PC-9 (cell line): ENCODE measurements around the gene SLC38A8.

Source experiments
- EZH2 ChIP-seq: fragments of 200-600 bp; sonication (generic); IDR thresholded peaks from 2 replicates; pipeline ENCODE4 v1.8.0; 2017; ENCODE audit warnings: antibody characterized with exemption, low read depth
- TF ChIP-seq, protein P1 (sequence below): fragments of 200-600 bp; sonication (generic); conservative IDR thresholded peaks from 2 replicates; pipeline ENCODE4 v1.6.1; 2017; ENCODE audit warnings: mixed run types, antibody characterized with exemption, mild to moderate bottlenecking, moderate library complexity

DNA sequence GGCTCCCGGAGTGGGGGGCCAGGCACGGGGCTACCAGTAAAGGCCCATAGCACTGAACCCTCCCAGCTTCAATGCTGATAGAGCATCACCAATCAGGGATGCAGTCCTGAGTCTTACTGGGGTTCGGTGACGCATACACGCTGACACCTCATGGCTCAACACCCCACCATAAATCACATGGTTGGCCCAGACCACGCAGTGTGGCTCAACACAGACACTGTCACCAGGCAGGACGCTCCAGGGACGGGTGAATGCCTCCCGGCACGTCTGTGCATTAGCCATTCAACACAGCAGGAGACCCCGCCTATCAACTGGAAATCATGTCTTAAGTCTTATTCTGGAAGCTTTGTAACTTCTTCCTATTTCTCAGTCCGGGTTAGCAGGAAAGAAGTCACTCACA is 39.6 kb downstream of the SLC38A8 start:
- TF ChIP-seq, protein P1, sequence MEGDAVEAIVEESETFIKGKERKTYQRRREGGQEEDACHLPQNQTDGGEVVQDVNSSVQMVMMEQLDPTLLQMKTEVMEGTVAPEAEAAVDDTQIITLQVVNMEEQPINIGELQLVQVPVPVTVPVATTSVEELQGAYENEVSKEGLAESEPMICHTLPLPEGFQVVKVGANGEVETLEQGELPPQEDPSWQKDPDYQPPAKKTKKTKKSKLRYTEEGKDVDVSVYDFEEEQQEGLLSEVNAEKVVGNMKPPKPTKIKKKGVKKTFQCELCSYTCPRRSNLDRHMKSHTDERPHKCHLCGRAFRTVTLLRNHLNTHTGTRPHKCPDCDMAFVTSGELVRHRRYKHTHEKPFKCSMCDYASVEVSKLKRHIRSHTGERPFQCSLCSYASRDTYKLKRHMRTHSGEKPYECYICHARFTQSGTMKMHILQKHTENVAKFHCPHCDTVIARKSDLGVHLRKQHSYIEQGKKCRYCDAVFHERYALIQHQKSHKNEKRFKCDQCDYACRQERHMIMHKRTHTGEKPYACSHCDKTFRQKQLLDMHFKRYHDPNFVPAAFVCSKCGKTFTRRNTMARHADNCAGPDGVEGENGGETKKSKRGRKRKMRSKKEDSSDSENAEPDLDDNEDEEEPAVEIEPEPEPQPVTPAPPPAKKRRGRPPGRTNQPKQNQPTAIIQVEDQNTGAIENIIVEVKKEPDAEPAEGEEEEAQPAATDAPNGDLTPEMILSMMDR = no peak
- TF ChIP-seq EZH2 = no peak
